Heart left ventricle (tissue), 16 donors: ENCODE results near the gene HHIPL1. TPM values are rescaled to one million over a fixed set of nuclear protein-coding genes. Genes with fewer than 3 reads are reported as not detected.
A peak's percentile ranks its signal among the peaks of the same experiment; 100 is the strongest.

Experiments used
- ATAC-seq, 4 donors: fragments of 200-7000 bp; cut with Tn5 transposase; one replicate each; pipeline ENCODE4 v1.9.1; 2020 to 2022; ENCODE audit warnings: moderate library complexity in 4 of 4, mild to moderate bottlenecking in 3 of 4, moderate number of reproducible peaks in 1 of 4
- DNase-seq, 5 donors: peaks; one replicate each; pipeline ENCODE4 v3.0.0-alpha.2; 2020
- H3K27ac ChIP-seq, 12 donors: fragments of 200-600 bp; sonication (generic) in 4 of 12; one replicate each; pipeline versions ENCODE4 v1.5.0 to v1.8.0; 2016 to 2022; ENCODE audit warnings: mild to moderate bottlenecking in 2 of 12
- H3K27me3 ChIP-seq, 9 donors: fragments of 200-600 bp; sonication (generic) in 2 of 9; one replicate each; pipeline versions ENCODE4 v1.5.1 to v1.8.0; 2016 to 2022; ENCODE audit warnings: mild to moderate bottlenecking in 3 of 9
- H3K36me3 ChIP-seq, 9 donors: fragments of 200-600 bp; sonication (generic) in 2 of 9; one replicate each; pipeline versions ENCODE4 v1.5.0 to v1.8.0; 2018 to 2022; ENCODE audit warnings: mild to moderate bottlenecking in 2 of 9
- H3K4me1 ChIP-seq, 12 donors: fragments of 200-600 bp; sonication (generic) in 4 of 12; one replicate each; pipeline versions ENCODE4 v1.5.0 to v1.8.0; 2016 to 2022; ENCODE audit warnings: mild to moderate bottlenecking in 3 of 12
- H3K4me3 ChIP-seq, 12 donors: fragments of 200-600 bp; sonication (generic) in 4 of 12; one replicate each; pipeline versions ENCODE4 v1.5.0 to v1.8.0; 2017 to 2022; ENCODE audit warnings: mild to moderate bottlenecking in 9 of 12, moderate library complexity in 4 of 12
- H3K9me3 ChIP-seq, 12 donors: fragments of 200-600 bp; sonication (generic) in 4 of 12; one replicate each; pipeline versions ENCODE4 v1.5.0 to v1.8.0; 2016 to 2022; ENCODE audit warnings: mild to moderate bottlenecking in 1 of 12
- CTCF ChIP-seq, 12 donors: fragments of 200-600 bp; sonication (generic) in 4 of 12; IDR thresholded peaks; one replicate each; pipeline versions ENCODE4 v1.5.0 to v1.8.0; 2018 to 2022; ENCODE audit warnings: antibody characterized with exemption in 12 of 12, mild to moderate bottlenecking in 5 of 12
- POLR2A ChIP-seq, 2 donors: fragments of 450-650 bp; IDR thresholded peaks; one replicate each; pipeline ENCODE4 v1.6.1; 2017; ENCODE audit warnings: antibody characterized with exemption in 2 of 2, mild to moderate bottlenecking in 2 of 2, moderate library complexity in 2 of 2
- WGBS, 4 donors: extraction: QIAGEN DNeasy Blood & Tissue Kit in 2 of 4; methylation state at CpG; one replicate each; pipeline versions ENCODE4 v1.1.5 to v1.1.7; 2013 to 2018; 5-methylcytosine and 5-hydroxymethylcytosine counted together
- intact Hi-C, 10 donors: fragments of 100-400 bp; cut with DNase I; formaldehyde crosslinking; loops; one replicate each; pipeline versions ENCODE4 v1.11.1 to v1.14.2; 2022
- polyA plus RNA-seq, 2 donors: library from polyadenylated mRNA; stranded (reverse); fragments of 200-250 nt; gene quantifications; one replicate each; pipeline ENCODE4 v1.2.3, GENCODE V29; 2013
- total RNA-seq, 9 donors: library from RNA; depleted of rRNA in 2 of 9; stranded (reverse); fragments of >200 nt in 2 of 9; fragmentation: NEBNext Ultra II Directional in 3 of 9; extraction: Animal tissue kit (Norgen Biotek cat#: 25700) in 3 of 9; gene quantifications; one replicate each; pipeline versions ENCODE4 v1.1.0 to v1.2.4, GENCODE V29; 2016 to 2023
- donor health status: ischemic (EF 13 %, LVEDD 7.1; RV severe dilation, severe dysfunction).
- donor health status: healthy with polysubstance abuse.
- donor health status: DM: no; HTN: yes; CAD: no.
- donor health status: DM: no; HTN: no; CAD: no.
- donor health status: ischemic (EF 25% LVEDD 6.9; RV normal size, moderate dysfunction).
- donor health status: ischemic (EF 25% LVEDD 5.7; RV mildly dilated, moderate dysfunction).
- donor health status: healthy.
- donor health status: DM: yes; HTN: yes; CAD: no.
- donor health status: ischemic (EF 35%, LVEDD 5.7; RV mildly dilated, moderate dysfunction).
- donor health status: nonischemic (EF 11% LVEDD 7.7; RV severe dilation, severe dysfunction).
- donor health status: DM: yes; HTN: yes; CAD: no.
- donor health status: PGD.
- donor health status: ischemic (EF 29% LVEDD 5.4; RV normal size, mild dysfunction).
- donor health status: nonischemic (EF 23%, LVEDD 6.1; RV moderate dilation, normal function).

Gene HHIPL1
- total and polyA plus RNA-seq, 11 donors = 0.34 to 3.1 (median 1.1) TPM

- H3K36me3 ChIP-seq = no peaks in the 10 kb centered on the region
- peak in 3 of 4 donors; percentile 33 to 43 (median 40) for ATAC-seq
- H3K9me3 ChIP-seq = no peaks in the 10 kb centered on the region
- H3K4me3 ChIP-seq = peak overlapping the region; percentile 42 to 93 (median 82)
- 0 to 1% (median 0%) methylated on average over 6 to 50 of the region's 50 CpGs; no CpG with 5 or more reads in 1 of the 4 donors for WGBS, 4 donors
- peak overlapping the region; percentile 75 to 96 (median 91) for H3K27ac ChIP-seq
- intact Hi-C loops = loop anchor here in 8 of 10 donors (5.0 to 10.0 kb wide), 7 partner anchors 33 to 83 kb away; no protein-coding TSS in a partner anchor
- TF ChIP-seq POLR2A (IDR thresholded peaks at IDR 0.05) = no peak
- TF ChIP-seq CTCF (IDR thresholded peaks at IDR 0.05) = peak in 1 of 12 donors; percentile 4
- H3K4me1 ChIP-seq = peaks cover 8 to 57% (median 41%) of the 10 kb centered on the region in 12 donors
- no peak for DNase-seq
- H3K27me3 ChIP-seq = peaks cover 0 to 22% (median 0%) of the 10 kb centered on the region in 9 donors
These were observed 40.1 kb upstream of the HHIPL1 start for GRCh38 chr14:99604766-99605298.

GRCh38 chr14:99605299-99605961 lies 39.5 kb upstream of the HHIPL1 start:
- intact Hi-C loops = loop anchor here in 3 of 10 donors (5.0 to 10.0 kb wide), 4 partner anchors 33 to 83 kb away; no protein-coding TSS in a partner anchor
- peak overlapping the region; percentile 42 to 93 (median 82) for H3K4me3 ChIP-seq
- no peaks in the 10 kb centered on the region for H3K9me3 ChIP-seq
- 3 to 19% (median 5%) methylated on average over 7 to 38 of the region's 38 CpGs for WGBS, 4 donors
- H3K4me1 ChIP-seq = peaks cover 6 to 51% (median 35%) of the 10 kb centered on the region in 12 donors
- H3K27me3 ChIP-seq = peaks cover 0 to 22% (median 0%) of the 10 kb centered on the region in 9 donors
- no peaks in the 10 kb centered on the region for H3K36me3 ChIP-seq
- peak overlapping the region; percentile 75 to 96 (median 91) for H3K27ac ChIP-seq
- ATAC-seq (peak; percentile 4 to 14 (median 9)), DNase-seq (peak; percentile 53 to 86 (median 60))
- TF ChIP-seq POLR2A (IDR thresholded peaks at IDR 0.05) (no peak), CTCF (IDR thresholded peaks at IDR 0.05) (peak in 1 of 12 donors; percentile 6)

- H3K27me3 ChIP-seq = peaks cover 0 to 22% (median 0%) of the 10 kb centered on the region in 9 donors
- ATAC-seq = no peak
- H3K4me1 ChIP-seq = peaks cover 6 to 41% (median 26%) of the 10 kb centered on the region in 12 donors
- no peaks in the 10 kb centered on the region for H3K9me3 ChIP-seq
- no peaks in the 10 kb centered on the region for H3K36me3 ChIP-seq
- H3K4me3 ChIP-seq = no peak overlapping the region
- no peak overlapping the region for H3K27ac ChIP-seq
- TF ChIP-seq CTCF (IDR thresholded peaks at IDR 0.05) (no peak), POLR2A (IDR thresholded peaks at IDR 0.05) (no peak)
- intact Hi-C loops = loop anchor here in 3 of 10 donors (5.0 to 10.0 kb wide), 4 partner anchors 34 to 84 kb away; no protein-coding TSS in a partner anchor
- DNase-seq = no peak
- WGBS, 4 donors = 85 to 88% (median 86%) methylated on average over 7 of the region's 7 CpGs
These were observed 38.6 kb upstream of the HHIPL1 start for GRCh38 chr14:99606359-99606758.

- DNase-seq (no peak), ATAC-seq (no peak)
- Histone ChIP-seq H3K27ac (no peak overlapping the region), H3K27me3 (peaks cover 0 to 5% (median 0%) of the 10 kb centered on the region in 9 donors), H3K4me3 (no peak overlapping the region), H3K4me1 (peaks cover 0 to 21% (median 9%) of the 10 kb centered on the region in 12 donors), H3K36me3 (no peaks in the 10 kb centered on the region), H3K9me3 (no peaks in the 10 kb centered on the region)
- intact Hi-C loops = loop anchor here in 3 of 10 donors (5.0 to 10.0 kb wide), 4 partner anchors 36 to 86 kb away; no protein-coding TSS in a partner anchor
- WGBS, 4 donors = 95 to 100% (median 99%) methylated on average over 2 of the region's 2 CpGs
- no peak for TF ChIP-seq CTCF (IDR thresholded peaks at IDR 0.05)
- no peak for TF ChIP-seq POLR2A (IDR thresholded peaks at IDR 0.05)
These were observed 36.3 kb upstream of the HHIPL1 start for GRCh38 chr14:99608591-99608990.
